BE2C (cell line): Measurements from ENCODE around the gene G2E3.
"Not testable (repeated sequence)": the region's sequence is repeated elsewhere in the genome, so short reads cannot be mapped to it uniquely, and the experiment has no call there.

ENCODE experiments used
- DNase-seq: peaks from one replicate; pipeline ENCODE4 v3.0.0-alpha.2; 2020
- H3K27me3 ChIP-seq: fragments of 250-450 bp; sonication (Bioruptor Pico); 2 replicates; pipeline ENCODE4 v1.5.1; 2020; ENCODE audit warnings: mild to moderate bottlenecking
- H3K36me3 ChIP-seq: fragments of 250-450 bp; sonication (Bioruptor Pico); 2 replicates; pipeline ENCODE4 v1.5.1; 2020; ENCODE audit warnings: mild to moderate bottlenecking
- H3K4me1 ChIP-seq: fragments of 250-450 bp; sonication (Bioruptor Pico); 2 replicates; pipeline ENCODE4 v1.5.1; 2020
- H3K4me3 ChIP-seq: 2 replicates; pipeline ENCODE4 v1.5.1; 2011; ENCODE audit warnings: low read depth, low read length
- H3K9me3 ChIP-seq: fragments of 250-450 bp; sonication (Bioruptor Pico); 2 replicates; pipeline ENCODE4 v1.5.1; 2020
- CTCF ChIP-seq: IDR thresholded peaks from 2 replicates; pipeline ENCODE4 v1.5.1; 2012; ENCODE audit warnings: mild to moderate bottlenecking, low read depth, low read length

G2E3 gene

GRCh38 chr14:30569216-30569902, 10.4 kb downstream of the G2E3 start:
- Histone ChIP-seq H3K4me1 (no peaks in the 10 kb centered on the region), H3K27me3 (no peaks in the 10 kb centered on the region), H3K4me3 (no peak overlapping the region), H3K9me3 (no peaks in the 10 kb centered on the region), H3K36me3 (no peaks in the 10 kb centered on the region)
- DNase-seq, result no peak
- TF ChIP-seq CTCF, result no peak

- Histone ChIP-seq H3K36me3 (no peaks in the 10 kb centered on the region), H3K27me3 (no peaks in the 10 kb centered on the region), H3K4me1 (peaks cover 4% of the 10 kb centered on the region; the same call in 1 of the 2 replicates), H3K4me3 (no peak overlapping the region), H3K9me3 (no peaks in the 10 kb centered on the region)
- TF ChIP-seq CTCF, result no peak
- DNase-seq, result no peak
Observed at GRCh38 chr14:30569903-30570226, 10.9 kb downstream of the G2E3 start.

- peaks cover 4% of the 10 kb centered on the region; the same call in 1 of the 2 replicates for H3K4me1 ChIP-seq
- DNase-seq, result no peak
- no peaks in the 10 kb centered on the region for H3K36me3 ChIP-seq
- no peaks in the 10 kb centered on the region for H3K27me3 ChIP-seq
- TF ChIP-seq CTCF, result no peak
- H3K4me3 ChIP-seq, result no peak overlapping the region
- no peaks in the 10 kb centered on the region for H3K9me3 ChIP-seq
Observed at GRCh38 chr14:30572237-30572636, 13.3 kb downstream of the G2E3 start.

GRCh38 chr14:30572771-30573170, 13.8 kb downstream of the G2E3 start:
- Histone ChIP-seq H3K9me3 (no peaks in the 10 kb centered on the region), H3K36me3 (no peaks in the 10 kb centered on the region), H3K4me3 (no peak overlapping the region), H3K27me3 (no peaks in the 10 kb centered on the region), H3K4me1 (peaks cover 4% of the 10 kb centered on the region; the same call in 1 of the 2 replicates)
- DNase-seq, result no peak
- TF ChIP-seq CTCF, result no peak

- Histone ChIP-seq H3K4me1 (peaks cover 4% of the 10 kb centered on the region; the same call in 1 of the 2 replicates), H3K9me3 (no peaks in the 10 kb centered on the region), H3K27me3 (no peaks in the 10 kb centered on the region), H3K36me3 (no peaks in the 10 kb centered on the region), H3K4me3 (no peak overlapping the region)
- DNase-seq, result no peak
- TF ChIP-seq CTCF, result no peak
Observed at GRCh38 chr14:30573226-30573814, 14.4 kb downstream of the G2E3 start.

GRCh38 chr14:30573966-30574365, 15.0 kb downstream of the G2E3 start:
- TF ChIP-seq CTCF, result no peak
- no peaks in the 10 kb centered on the region for H3K36me3 ChIP-seq
- no peak overlapping the region for H3K4me3 ChIP-seq
- H3K9me3 ChIP-seq, result no peaks in the 10 kb centered on the region
- H3K27me3 ChIP-seq, result no peaks in the 10 kb centered on the region
- peaks cover 4% of the 10 kb centered on the region; the same call in 1 of the 2 replicates for H3K4me1 ChIP-seq
- DNase-seq, result no peak

- not testable (repeated sequence) for DNase-seq, H3K36me3 ChIP-seq, H3K27me3 ChIP-seq, H3K9me3 ChIP-seq, H3K4me1 ChIP-seq, H3K4me3 ChIP-seq
Observed at GRCh38 chr14:30574777-30575176, 15.8 kb downstream of the G2E3 start.

- not testable (repeated sequence) for H3K9me3 ChIP-seq, H3K4me1 ChIP-seq, H3K27me3 ChIP-seq, H3K36me3 ChIP-seq, DNase-seq, H3K4me3 ChIP-seq
Observed at GRCh38 chr14:30576333-30576732, 17.4 kb downstream of the G2E3 start.
